GM12878 (cell line): ENCODE measurements around the gene COMMD1. TPM values are rescaled to one million over a fixed set of nuclear protein-coding genes. Genes with fewer than 3 reads are reported as not detected.

ENCODE experiments used
- ATAC-seq: fragments of 200-7000 bp; cut with Tn5 transposase; 3 replicates; pipeline ENCODE4 v1.9.1; 2020; ENCODE audit warnings: mild to moderate bottlenecking, moderate library complexity
- BruUV-seq: library from RNA; stranded (reverse); fragments of 400-500 nt; replicated peaks from 2 replicates; lab custom pipeline; 2021; lab: Mats Ljungman, UMichigan
- CTCF ChIA-PET: fragments of 300-600 bp; sonication (Branson Sonifier 250); formaldehyde crosslinking; extraction: SDS; loops from one replicate; lab custom pipeline; 2021; ENCODE audit warnings: inconsistent platforms; lab: Yijun Ruan, JAX
- POLR2A ChIA-PET: fragments of 350-600 bp; formaldehyde crosslinking; extraction: SDS; loops from one replicate; lab custom pipeline; 2021; ENCODE audit warnings: inconsistent platforms; lab: Charles Lee
- RAD21 ChIA-PET: fragments of 300-600 bp; sonication (Branson Sonifier 250); formaldehyde crosslinking; loops from one replicate; lab custom pipeline; 2023; ENCODE audit warnings: antibody characterized with exemption; ENCODE audit not compliant: unreplicated experiment; lab: Charles Lee
- SMC1A ChIA-PET: fragments of 300-600 bp; sonication (Branson Sonifier 250); formaldehyde crosslinking; loops from one replicate; lab custom pipeline; 2023; ENCODE audit not compliant: unreplicated experiment, uncharacterized antibody; lab: Charles Lee
- DNase-seq: peaks from one replicate; pipeline ENCODE4 v3.0.0-alpha.2; 2011; ENCODE audit warnings: low read depth, low spot score
- FAIRE-seq: peaks from 3 replicates; lab custom pipeline; 2011; peaks lifted over from hg19 to GRCh38; lab: Jason Lieb, UNC
- H2AFZ ChIP-seq: 2 replicates; pipeline ENCODE4 v1.6.0; 2011; ENCODE audit warnings: low read depth, low read length, control low read depth; ENCODE audit not compliant: control insufficient read depth
- H3K27ac ChIP-seq: 2 replicates; pipeline ENCODE4 v1.5.1; 2011; ENCODE audit warnings: control low read depth; ENCODE audit not compliant: control insufficient read depth, insufficient read depth
- H3K27me3 ChIP-seq, 2 experiments: replicated peaks in 1 of 2; 2 replicates each; pipeline versions ENCODE4 v1.6.0 to v1.6.1; 2011; ENCODE audit warnings: low read length in 1 of 2; ENCODE audit not compliant: control insufficient read depth in 2 of 2, insufficient read depth in 2 of 2
- H3K36me3 ChIP-seq, 2 experiments: 2 replicates each; pipeline ENCODE4 v1.5.1; 2011; ENCODE audit warnings: low read length in 1 of 2; ENCODE audit not compliant: control insufficient read depth in 2 of 2, insufficient read depth in 2 of 2
- H3K4me1 ChIP-seq: 2 replicates; pipeline ENCODE4 v1.6.1; 2011; ENCODE audit warnings: mild to moderate bottlenecking, low read length, moderate library complexity, mixed read lengths; ENCODE audit not compliant: control insufficient read depth, insufficient read depth
- H3K4me2 ChIP-seq: 2 replicates; pipeline ENCODE4 v1.6.0; 2011; ENCODE audit warnings: control low read depth; ENCODE audit not compliant: control insufficient read depth, insufficient read depth
- H3K4me3 ChIP-seq: fragments of 200-600 bp; sonication (generic); 2 replicates; pipeline ENCODE4 v1.5.1; 2016
- H3K79me2 ChIP-seq: 2 replicates; pipeline ENCODE4 v1.6.0; 2011; ENCODE audit warnings: low read length; ENCODE audit not compliant: control insufficient read depth, insufficient read depth
- H3K9ac ChIP-seq: 2 replicates; pipeline ENCODE4 v1.8.0; 2011; ENCODE audit warnings: low read length, control low read depth, mixed read lengths; ENCODE audit not compliant: control insufficient read depth, insufficient read depth
- H3K9me3 ChIP-seq: replicated peaks from 3 replicates; pipeline ENCODE4 v1.5.1; 2011; ENCODE audit warnings: mild to moderate bottlenecking, low read length; ENCODE audit not compliant: control insufficient read depth, insufficient read depth
- H4K20me1 ChIP-seq: 2 replicates; pipeline ENCODE4 v1.6.0; 2011; ENCODE audit not compliant: control insufficient read depth, insufficient read depth
- BACH1 ChIP-seq: fragments of 450-650 bp; IDR thresholded peaks from 2 replicates; pipeline ENCODE4 v1.6.1; 2017; ENCODE audit warnings: mild to moderate bottlenecking, borderline replicate concordance
- CHD1 ChIP-seq: IDR thresholded peaks from 2 replicates; pipeline ENCODE4 v1.6.1; 2012; ENCODE audit warnings: low read depth, low read length, improper control_type of control experiment
- CREB1 ChIP-seq: IDR thresholded peaks from 2 replicates; pipeline ENCODE4 v1.6.1; 2012; ENCODE audit warnings: low read depth, mild to moderate bottlenecking, inconsistent platforms
- NFXL1 ChIP-seq: fragments of 450-650 bp; IDR thresholded peaks from 2 replicates; pipeline ENCODE4 v1.6.1; 2017; ENCODE audit warnings: antibody characterized with exemption, mild to moderate bottlenecking, borderline replicate concordance
- NR2C2 ChIP-seq: IDR thresholded peaks from 2 replicates; pipeline ENCODE4 v1.6.1; 2011; ENCODE audit warnings: borderline replicate concordance, low read depth; ENCODE audit not compliant: control insufficient read depth, insufficient read length
- RFX5 ChIP-seq: IDR thresholded peaks from 2 replicates; pipeline ENCODE4 v1.6.1; 2011; ENCODE audit warnings: low read depth, low read length, improper control_type of control experiment
- WGBS: methylation state at CpG from one replicate; pipeline ENCODE4 v1.1.6; 2016; ENCODE audit warnings: low lambda C conversion rate; ENCODE audit not compliant: insufficient replicate concordance, insufficient coverage; ENCODE audit errors: missing lambda C conversion rate; 5-methylcytosine and 5-hydroxymethylcytosine counted together
- in situ Hi-C: fragments of 300-500 bp; cut with MboI; formaldehyde crosslinking; loops from 9 replicates; pipeline ENCODE4 v1.14.3; 2018; ENCODE audit warnings: mixed read lengths
- intact Hi-C: fragments of 100-400 bp; cut with micrococcal nuclease; formaldehyde crosslinking; loops from one replicate; pipeline ENCODE4 v1.14.2; 2022; ENCODE audit not compliant: unreplicated experiment
- polyA plus RNA-seq, 11 experiments: library from polyadenylated mRNA; depleted of rRNA in 4 of 11; unstranded in 6 of 11; stranded (reverse) in 5 of 11; fragments of >200 nt; fragmentation: Nextera tagmentation in 4 of 11; fragmentation: Illumina TruSeq in 1 of 11; extraction: Ambion mirVana in 4 of 11; extraction: Trizol in 1 of 11; gene quantifications; 1 replicate in 1 of 11; 2 replicates in 10 of 11; pipeline versions ENCODE4 v1.2.1 to v1.2.3, GENCODE V29; 2011 to 2016; ENCODE audit warnings: inconsistent platforms in 2 of 11, missing spikeins in 2 of 11, low read depth in 1 of 11
- total RNA-seq, 4 experiments: library from RNA; depleted of rRNA in 3 of 4; stranded (reverse); fragments of >200 nt in 3 of 4; fragmentation: Illumina TruSeq in 1 of 4; extraction: Trizol in 1 of 4; gene quantifications; 2 replicates each; pipeline versions ENCODE4 v1.2.1 to v1.2.3, GENCODE V29; 2013 to 2021

Gene COMMD1
- total and polyA plus RNA-seq, 10 of the 15 experiments (the other 5 are each of a cell fraction or from before 2014, with no cell fraction given), result 39.7 to 210 (median 53.7) TPM

DNA sequence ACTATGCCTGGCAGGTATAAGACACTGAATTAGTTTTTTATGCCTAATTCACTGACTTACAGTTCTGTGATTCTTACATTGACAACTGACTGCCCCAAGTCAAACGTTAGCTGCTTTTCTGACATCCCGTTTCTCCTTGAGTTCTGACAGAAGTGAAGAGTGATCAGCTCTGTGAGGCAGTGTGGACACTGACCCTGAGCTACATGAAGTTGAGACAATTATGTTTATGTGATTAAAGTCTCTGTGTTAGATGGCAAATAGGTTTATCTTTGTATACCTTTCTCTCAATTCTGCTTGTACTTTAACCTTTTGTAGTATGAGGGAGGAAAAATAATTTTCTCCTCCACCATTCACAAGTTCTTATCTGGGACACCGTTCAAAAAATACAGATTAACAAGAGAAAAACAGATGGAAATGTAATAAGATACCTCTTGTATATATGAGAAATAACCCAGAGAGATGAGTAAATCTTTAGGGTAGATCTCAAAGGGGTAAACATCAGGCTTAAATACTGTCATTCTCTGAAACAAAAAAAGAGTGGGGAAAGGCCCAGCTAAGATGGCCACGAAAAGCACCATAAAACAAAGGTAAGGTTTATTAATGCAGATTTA is 205.0 kb downstream of the COMMD1 start (continued):
- TF ChIP-seq NR2C2 (no peak), BACH1 (no peak), CREB1 (no peak)
- TF ChIP-seq, all 136 proteins: peak for 0

- no peaks in the 10 kb centered on the region for H3K27me3 ChIP-seq
- in situ Hi-C loops (no loop called here), intact Hi-C loops (no loop called here)
- FAIRE-seq (no peak), ATAC-seq (no peak), DNase-seq (no peak)
- ChIA-PET CTCF (no interaction called here), RAD21 (interaction anchor here (0.8 to 1.6 kb wide), 2 partner anchors 12 to 117 kb away, joined by 3 to 5 read pairs; no protein-coding TSS in a partner anchor), SMC1A (interaction anchor here (1.1 to 4.5 kb wide), 5 partner anchors 11 to 299 kb away, joined by 3 to 26 read pairs (median 3); no protein-coding TSS in a partner anchor), POLR2A (interaction anchor here (0.6 to 1.6 kb wide), 3 partner anchors 11 to 44 kb away, joined by 3 read pairs; no protein-coding TSS in a partner anchor)
- peaks cover 17% of the 10 kb centered on the region for H3K4me1 ChIP-seq
- WGBS, result 98% methylated on average over 2 of the region's 2 CpGs
- no peak overlapping the region for H3K4me2 ChIP-seq
- no peak overlapping the region for H3K4me3 ChIP-seq
- no peaks in the 10 kb centered on the region; the same call in 1 of the 2 replicates for H3K79me2 ChIP-seq
- no peak for TF ChIP-seq CREB1
- TF ChIP-seq CHD1, result no peak
- no peak for TF ChIP-seq RFX5
- no peak for TF ChIP-seq NFXL1
- no peaks in the 10 kb centered on the region for H4K20me1 ChIP-seq
- BruUV-seq, result no TSS peak
- no peak overlapping the region for H3K9ac ChIP-seq
- H2AFZ ChIP-seq, result no peak overlapping the region
- no peaks in the 10 kb centered on the region for H3K9me3 ChIP-seq
- H3K27ac ChIP-seq, result no peak overlapping the region
- no peaks in the 10 kb centered on the region for H3K36me3 ChIP-seq
These were observed 206.7 kb downstream of the COMMD1 start for GRCh38 chr2:62112179-62112578.
